ENCODE data around the gene CD300LB.

CD300LB gene

GRCh38 chr17:74478420-74479100 is 52.7 kb downstream of the CD300LB start:
- TF ChIP-seq, protein P1, sequence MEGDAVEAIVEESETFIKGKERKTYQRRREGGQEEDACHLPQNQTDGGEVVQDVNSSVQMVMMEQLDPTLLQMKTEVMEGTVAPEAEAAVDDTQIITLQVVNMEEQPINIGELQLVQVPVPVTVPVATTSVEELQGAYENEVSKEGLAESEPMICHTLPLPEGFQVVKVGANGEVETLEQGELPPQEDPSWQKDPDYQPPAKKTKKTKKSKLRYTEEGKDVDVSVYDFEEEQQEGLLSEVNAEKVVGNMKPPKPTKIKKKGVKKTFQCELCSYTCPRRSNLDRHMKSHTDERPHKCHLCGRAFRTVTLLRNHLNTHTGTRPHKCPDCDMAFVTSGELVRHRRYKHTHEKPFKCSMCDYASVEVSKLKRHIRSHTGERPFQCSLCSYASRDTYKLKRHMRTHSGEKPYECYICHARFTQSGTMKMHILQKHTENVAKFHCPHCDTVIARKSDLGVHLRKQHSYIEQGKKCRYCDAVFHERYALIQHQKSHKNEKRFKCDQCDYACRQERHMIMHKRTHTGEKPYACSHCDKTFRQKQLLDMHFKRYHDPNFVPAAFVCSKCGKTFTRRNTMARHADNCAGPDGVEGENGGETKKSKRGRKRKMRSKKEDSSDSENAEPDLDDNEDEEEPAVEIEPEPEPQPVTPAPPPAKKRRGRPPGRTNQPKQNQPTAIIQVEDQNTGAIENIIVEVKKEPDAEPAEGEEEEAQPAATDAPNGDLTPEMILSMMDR (IDR thresholded peaks at IDR 0.05): no peak
- TF ChIP-seq ZFX (IDR thresholded peaks at IDR 0.05; ENCODE audit: borderline replicate concordance): no peak
- no peak overlapping the region for H3K27ac ChIP-seq

DNA sequence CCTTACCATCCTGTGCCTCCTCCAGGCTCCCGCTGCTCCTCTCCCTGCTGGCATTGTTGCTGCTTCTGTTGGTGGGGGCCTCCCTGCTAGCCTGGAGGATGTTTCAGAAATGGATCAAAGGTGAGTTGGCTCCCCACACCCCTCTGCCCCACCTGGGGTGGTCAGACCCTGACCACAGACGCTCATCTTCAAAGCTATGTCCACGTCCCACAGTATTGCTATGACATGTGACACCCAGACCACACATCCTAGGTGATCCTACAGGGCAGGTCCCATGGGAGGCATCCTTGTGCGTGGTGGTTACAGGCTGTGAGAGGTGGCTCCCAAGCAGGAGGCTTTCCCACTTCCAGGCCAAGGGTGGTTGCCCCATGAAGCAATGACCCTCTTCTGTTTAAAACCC is 53.9 kb downstream of the CD300LB start:
- TF ChIP-seq, protein P1 (IDR thresholded peaks at IDR 0.05): no peak
- TF ChIP-seq ZFX (IDR thresholded peaks at IDR 0.05; ENCODE audit: borderline replicate concordance): no peak

DNA sequence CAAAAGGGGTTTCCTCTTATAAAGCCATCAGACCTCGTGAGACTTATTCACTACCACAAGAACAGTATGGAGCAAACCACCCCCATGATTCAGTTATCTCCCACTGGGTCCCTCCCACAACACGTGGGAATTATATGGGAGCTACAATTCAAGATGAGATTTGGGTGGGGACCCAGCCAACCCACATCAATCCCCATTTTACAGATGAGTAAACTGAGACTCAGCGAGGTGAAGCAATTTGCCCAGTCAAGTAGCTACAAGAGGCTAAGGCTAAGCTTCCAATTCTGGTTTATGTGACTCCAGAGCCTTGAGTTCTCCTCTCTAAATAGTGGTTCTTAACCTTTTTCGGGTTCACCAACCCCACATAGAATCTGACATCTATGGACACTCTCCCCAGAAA is 56.1 kb downstream of the CD300LB start:
- TF ChIP-seq ZFX (IDR thresholded peaks at IDR 0.05; ENCODE audit: borderline replicate concordance): no peak
- TF ChIP-seq, protein P1 (IDR thresholded peaks at IDR 0.05): no peak
- no peak overlapping the region for H3K27ac ChIP-seq

More for the DNA sequence above, 53.9 kb downstream of the CD300LB start:
- H3K27ac ChIP-seq: no peak overlapping the region

DNA sequence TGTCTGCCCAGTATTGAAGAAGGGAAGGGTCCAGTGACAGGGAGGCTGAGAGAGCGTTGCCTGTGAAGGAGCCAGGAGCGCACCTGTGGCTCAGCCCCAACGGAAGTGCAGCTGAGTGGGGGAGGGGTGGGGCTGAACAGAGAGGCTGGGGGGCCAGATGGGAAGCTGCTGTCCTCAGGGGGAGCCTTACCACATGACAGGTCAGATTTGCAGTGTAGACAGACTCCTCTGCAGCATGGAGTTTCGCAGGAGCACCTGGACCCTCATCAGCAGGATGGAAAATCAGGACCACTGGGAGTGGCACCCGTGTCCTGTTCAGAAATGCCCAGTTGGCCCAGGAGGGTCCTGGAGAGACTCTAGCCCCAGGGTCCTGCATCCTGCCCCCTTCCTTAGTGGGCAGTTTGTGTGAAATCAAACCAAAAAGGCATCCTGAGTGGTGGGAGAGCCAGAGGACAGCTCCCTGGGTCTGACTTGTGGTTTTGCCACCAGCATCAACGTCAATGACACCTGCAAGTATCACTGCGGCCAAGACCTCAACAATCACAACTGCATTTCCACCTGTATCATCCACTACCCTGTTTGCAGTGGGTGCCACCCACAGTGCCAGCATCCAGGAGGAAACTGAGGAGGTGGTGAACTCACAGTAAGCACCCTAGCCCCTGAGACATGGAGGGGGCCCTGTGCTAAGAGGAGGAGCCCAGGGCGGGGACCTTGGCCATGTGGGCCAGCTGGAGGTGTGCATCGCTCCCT is 57.1 kb downstream of the CD300LB start:
- no peak for TF ChIP-seq ZFX (IDR thresholded peaks at IDR 0.05; ENCODE audit: borderline replicate concordance)
- TF ChIP-seq, protein P1 (IDR thresholded peaks at IDR 0.05): no peak

GRCh38 chr17:74473294-74473693 is 58.0 kb downstream of the CD300LB start:
- TF ChIP-seq ZFX (IDR thresholded peaks at IDR 0.05; ENCODE audit: borderline replicate concordance): no peak
- TF ChIP-seq, protein P1 (IDR thresholded peaks at IDR 0.05): no peak
- H3K27ac ChIP-seq: no peak overlapping the region

More for the DNA sequence above, 57.1 kb downstream of the CD300LB start:
- H3K27ac ChIP-seq: no peak overlapping the region

DNA sequence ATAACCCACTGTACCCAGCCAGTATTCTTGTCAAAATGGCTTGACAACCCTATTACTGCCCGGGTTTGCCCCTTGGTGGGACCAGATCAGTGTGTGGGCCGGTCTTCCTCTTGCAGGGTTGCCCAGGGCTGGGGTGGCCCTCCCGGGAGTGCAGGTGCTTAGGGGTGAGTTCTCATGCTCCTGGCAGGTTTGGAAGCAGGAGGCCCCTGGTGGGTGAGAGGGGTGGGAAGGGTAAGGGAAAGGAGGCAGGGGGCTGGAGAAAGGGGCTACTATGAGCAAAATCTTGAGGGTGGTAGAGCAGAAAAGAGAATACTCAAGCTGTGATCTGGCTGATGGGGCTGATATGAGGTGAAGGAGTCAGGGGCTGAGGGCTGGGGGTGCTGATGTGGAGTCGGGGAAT is 58.4 kb downstream of the CD300LB start:
- no peak overlapping the region for H3K27ac ChIP-seq
- TF ChIP-seq, protein P1 (IDR thresholded peaks at IDR 0.05): no peak
- no peak for TF ChIP-seq ZFX (IDR thresholded peaks at IDR 0.05; ENCODE audit: borderline replicate concordance)

GRCh38 chr17:74471341-74471740 is 59.9 kb downstream of the CD300LB start:
- H3K27ac ChIP-seq: no peak overlapping the region
- TF ChIP-seq ZFX (IDR thresholded peaks at IDR 0.05; ENCODE audit: borderline replicate concordance): no peak
- TF ChIP-seq, protein P1 (IDR thresholded peaks at IDR 0.05): no peak
